HEK293T (cell line): ENCODE data around the gene CSH2.
"Not testable (repeated sequence)": the region's sequence is repeated elsewhere in the genome, so short reads cannot be mapped to it uniquely, and the experiment has no call there.

Source experiments
- ARNT ChIP-seq: fragments of 450-650 bp; IDR thresholded peaks from 2 replicates; pipeline ENCODE4 v1.6.1; 2017; ENCODE audit warnings: mild to moderate bottlenecking
- BHLHE40 ChIP-seq: fragments of 450-650 bp; IDR thresholded peaks from 2 replicates; pipeline ENCODE4 v1.6.1; 2016; ENCODE audit warnings: mild to moderate bottlenecking, moderate library complexity, borderline replicate concordance
- FOXK2 ChIP-seq: fragments of 450-650 bp; IDR thresholded peaks from 2 replicates; pipeline ENCODE4 v1.6.1; 2016; ENCODE audit warnings: mild to moderate bottlenecking
- FOXM1 ChIP-seq: fragments of 450-650 bp; IDR thresholded peaks from 2 replicates; pipeline ENCODE4 v1.6.1; 2017; ENCODE audit warnings: mild to moderate bottlenecking, borderline replicate concordance
- L3MBTL2 ChIP-seq: fragments of 450-650 bp; conservative IDR thresholded peaks from 2 replicates; pipeline ENCODE4 v1.6.1; 2016; ENCODE audit warnings: mild to moderate bottlenecking
- NFRKB ChIP-seq: fragments of 450-650 bp; IDR thresholded peaks from 2 replicates; pipeline ENCODE4 v1.6.1; 2016; ENCODE audit warnings: mild to moderate bottlenecking, moderate library complexity
- SP1 ChIP-seq: fragments of 450-650 bp; IDR thresholded peaks from 2 replicates; pipeline ENCODE4 v1.6.1; 2017
- ZNF384 ChIP-seq: fragments of 450-650 bp; IDR thresholded peaks from 2 replicates; pipeline ENCODE4 v1.6.1; 2016
- TF ChIP-seq, protein P1 (sequence below): fragments of 450-650 bp; IDR thresholded peaks from 2 replicates; pipeline ENCODE4 v1.6.1; 2016

- TF ChIP-seq, protein P1, sequence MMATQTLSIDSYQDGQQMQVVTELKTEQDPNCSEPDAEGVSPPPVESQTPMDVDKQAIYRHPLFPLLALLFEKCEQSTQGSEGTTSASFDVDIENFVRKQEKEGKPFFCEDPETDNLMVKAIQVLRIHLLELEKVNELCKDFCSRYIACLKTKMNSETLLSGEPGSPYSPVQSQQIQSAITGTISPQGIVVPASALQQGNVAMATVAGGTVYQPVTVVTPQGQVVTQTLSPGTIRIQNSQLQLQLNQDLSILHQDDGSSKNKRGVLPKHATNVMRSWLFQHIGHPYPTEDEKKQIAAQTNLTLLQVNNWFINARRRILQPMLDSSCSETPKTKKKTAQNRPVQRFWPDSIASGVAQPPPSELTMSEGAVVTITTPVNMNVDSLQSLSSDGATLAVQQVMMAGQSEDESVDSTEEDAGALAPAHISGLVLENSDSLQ: not testable (repeated sequence)
- not testable (repeated sequence) for TF ChIP-seq ZNF384, FOXK2, BHLHE40, ARNT, FOXM1, SP1, NFRKB, L3MBTL2
Measured at GRCh38 chr17:63873577-63873976, at the start of gene CSH2.
